Smooth muscle cell (in vitro differentiated cells): ENCODE data around the gene ARHGAP26. TPM values are rescaled to one million over a fixed set of nuclear protein-coding genes. Genes with fewer than 3 reads are reported as not detected.
A peak's percentile ranks its signal among the peaks of the same experiment; 100 is the strongest.

Experiments used
- DNase-seq: peaks from one replicate; lab custom pipeline; 2025; ENCODE audit not compliant: unreplicated experiment; lab: John Stamatoyannopoulos, UW
- H2AFZ ChIP-seq: fragments of 200-600 bp; sonication (generic); 2 replicates; pipeline ENCODE4 v1.6.0; 2016; ENCODE audit warnings: antibody characterized with exemption, low read depth, mild to moderate bottlenecking
- H3F3A ChIP-seq: fragments of 200-600 bp; sonication (generic); 2 replicates; pipeline ENCODE4 v1.6.0; 2017; ENCODE audit warnings: antibody characterized with exemption, low read depth
- H3K27ac ChIP-seq: fragments of 200-600 bp; sonication (generic); 2 replicates; pipeline ENCODE4 v1.5.1; 2016; ENCODE audit warnings: low read depth, mild to moderate bottlenecking
- H3K27me3 ChIP-seq: fragments of 200-600 bp; sonication (generic); 2 replicates; pipeline ENCODE4 v1.6.1; 2016; ENCODE audit warnings: low read depth, mild to moderate bottlenecking
- H3K36me3 ChIP-seq: fragments of 200-600 bp; sonication (generic); 2 replicates; pipeline ENCODE4 v1.5.1; 2016; ENCODE audit warnings: low read depth
- H3K4me1 ChIP-seq: fragments of 200-600 bp; sonication (generic); 2 replicates; pipeline ENCODE4 v1.5.1; 2016; ENCODE audit warnings: low read depth
- H3K4me2 ChIP-seq: fragments of 200-600 bp; sonication (generic); 2 replicates; pipeline ENCODE4 v1.6.0; 2016; ENCODE audit warnings: mild to moderate bottlenecking
- H3K4me3 ChIP-seq: fragments of 200-600 bp; sonication (generic); 2 replicates; pipeline ENCODE4 v1.5.1; 2016; ENCODE audit warnings: mild to moderate bottlenecking
- H3K79me2 ChIP-seq: fragments of 200-600 bp; sonication (generic); 2 replicates; pipeline ENCODE4 v1.6.0; 2016; ENCODE audit warnings: low read depth, mild to moderate bottlenecking
- H3K9ac ChIP-seq: fragments of 200-600 bp; sonication (generic); 2 replicates; pipeline ENCODE4 v1.6.0; 2016; ENCODE audit warnings: low read depth
- H3K9me3 ChIP-seq: fragments of 200-600 bp; sonication (generic); replicated peaks from 2 replicates; pipeline ENCODE4 v1.5.1; 2016; ENCODE audit warnings: low read depth
- H4K20me1 ChIP-seq: fragments of 200-600 bp; sonication (generic); 2 replicates; pipeline ENCODE4 v1.6.0; 2016; ENCODE audit warnings: low read depth
- CTCF ChIP-seq: fragments of 200-600 bp; sonication (generic); IDR thresholded peaks from 2 replicates; pipeline ENCODE4 v1.5.1; 2017; ENCODE audit warnings: borderline replicate concordance, mild to moderate bottlenecking, antibody characterized with exemption; ENCODE audit not compliant: insufficient read depth, poor library complexity, severe bottlenecking
- WGBS: methylation state at CpG from one replicate; pipeline ENCODE4 v1.1.7; 2016; ENCODE audit warnings: low lambda C conversion rate; 5-methylcytosine and 5-hydroxymethylcytosine counted together
- polyA plus RNA-seq: library from polyadenylated mRNA; unstranded; fragments of >200 nt; fragmentation: Nextera tagmentation; extraction: Ambion mirVana; gene quantifications from 2 replicates; pipeline ENCODE4 v1.2.1, GENCODE V29; 2016
- total RNA-seq: library from RNA; depleted of rRNA; stranded (reverse); fragments of >200 nt; gene quantifications from 2 replicates; pipeline ENCODE4 v1.2.3, GENCODE V29; 2014

Gene ARHGAP26
- total and polyA plus RNA-seq, 2 experiments from 2014 or later = 2.2 to 5.1 TPM

- 88% methylated on average over 4 of the region's 4 CpGs for WGBS
- H3K4me2 ChIP-seq = no peak overlapping the region
- no peaks in the 10 kb centered on the region for H3K9me3 ChIP-seq
Measured at GRCh38 chr5:143029293-143029692, 259.1 kb downstream of the ARHGAP26 start.

GRCh38 chr5:143030349-143030748 lies 260.2 kb downstream of the ARHGAP26 start:
- H3K27ac ChIP-seq = no peak overlapping the region
- no peak overlapping the region for H3K9ac ChIP-seq
- no peaks in the 10 kb centered on the region for H3K79me2 ChIP-seq
- H3K4me2 ChIP-seq = no peak overlapping the region
- no peaks in the 10 kb centered on the region for H4K20me1 ChIP-seq
- H2AFZ ChIP-seq = no peak overlapping the region
- H3K4me3 ChIP-seq = no peak overlapping the region
- H3K9me3 ChIP-seq = no peaks in the 10 kb centered on the region
- no peaks in the 10 kb centered on the region for H3F3A ChIP-seq
- H3K27me3 ChIP-seq = no peaks in the 10 kb centered on the region
- no peak for TF ChIP-seq CTCF
- H3K36me3 ChIP-seq = no peaks in the 10 kb centered on the region
- DNase-seq = no peak
- H3K4me1 ChIP-seq = peaks cover 12% of the 10 kb centered on the region
- WGBS = 100% methylated on average over 2 of the region's 2 CpGs

More at GRCh38 chr5:143029293-143029692, 259.1 kb downstream of the ARHGAP26 start:
- H3K4me1 ChIP-seq = peaks cover 12% of the 10 kb centered on the region
- H3K4me3 ChIP-seq = no peak overlapping the region
- no peaks in the 10 kb centered on the region for H3F3A ChIP-seq
- H3K36me3 ChIP-seq = no peaks in the 10 kb centered on the region
- H3K79me2 ChIP-seq = no peaks in the 10 kb centered on the region
- H4K20me1 ChIP-seq = no peaks in the 10 kb centered on the region
- no peak for TF ChIP-seq CTCF
- no peak for DNase-seq
- H3K9ac ChIP-seq = no peak overlapping the region
- no peak overlapping the region for H3K27ac ChIP-seq
- H3K27me3 ChIP-seq = no peaks in the 10 kb centered on the region
- no peak overlapping the region for H2AFZ ChIP-seq

GRCh38 chr5:143031781-143032580 lies 261.8 kb downstream of the ARHGAP26 start:
- H3K9me3 ChIP-seq = no peaks in the 10 kb centered on the region
- H3K79me2 ChIP-seq = no peaks in the 10 kb centered on the region
- no peaks in the 10 kb centered on the region for H3K27me3 ChIP-seq
- peaks cover 12% of the 10 kb centered on the region for H3K4me1 ChIP-seq
- TF ChIP-seq CTCF = no peak
- H3K4me3 ChIP-seq = no peak overlapping the region
- H3F3A ChIP-seq = no peaks in the 10 kb centered on the region
- WGBS = 59% methylated on average over 13 of the region's 13 CpGs
- H3K9ac ChIP-seq = no peak overlapping the region
- peak overlapping the region; percentile 72 for H3K27ac ChIP-seq
- no peaks in the 10 kb centered on the region for H4K20me1 ChIP-seq
- no peak overlapping the region for H2AFZ ChIP-seq
- DNase-seq = no peak
- no peaks in the 10 kb centered on the region for H3K36me3 ChIP-seq
- no peak overlapping the region for H3K4me2 ChIP-seq

GRCh38 chr5:143032581-143032836 lies 262.3 kb downstream of the ARHGAP26 start:
- Histone ChIP-seq H3K4me1 (peaks cover 12% of the 10 kb centered on the region), H3K27ac (peak overlapping the region; percentile 72), H3K4me3 (no peak overlapping the region), H2AFZ (no peak overlapping the region), H3K9me3 (no peaks in the 10 kb centered on the region), H3K27me3 (no peaks in the 10 kb centered on the region), H3K9ac (no peak overlapping the region), H3K4me2 (no peak overlapping the region), H3K79me2 (no peaks in the 10 kb centered on the region), H3F3A (no peaks in the 10 kb centered on the region), H3K36me3 (no peaks in the 10 kb centered on the region), H4K20me1 (no peaks in the 10 kb centered on the region)
- WGBS = 82% methylated on average over 1 of the region's 1 CpG
- no peak for TF ChIP-seq CTCF
- no peak for DNase-seq
